Colon (tissue), 2 donors: ENCODE results near the gene PCYT2.
"Not testable (repeated sequence)": the region's sequence is repeated elsewhere in the genome, so short reads cannot be mapped to it uniquely, and the experiment has no call there.

Experiments
- FAIRE-seq: peaks from 2 replicates; lab custom pipeline; 2012; peaks lifted over from hg19 to GRCh38; lab: Jason Lieb, UNC
- donor health status: control.
- donor health status: control.

The PCYT2 gene

DNA sequence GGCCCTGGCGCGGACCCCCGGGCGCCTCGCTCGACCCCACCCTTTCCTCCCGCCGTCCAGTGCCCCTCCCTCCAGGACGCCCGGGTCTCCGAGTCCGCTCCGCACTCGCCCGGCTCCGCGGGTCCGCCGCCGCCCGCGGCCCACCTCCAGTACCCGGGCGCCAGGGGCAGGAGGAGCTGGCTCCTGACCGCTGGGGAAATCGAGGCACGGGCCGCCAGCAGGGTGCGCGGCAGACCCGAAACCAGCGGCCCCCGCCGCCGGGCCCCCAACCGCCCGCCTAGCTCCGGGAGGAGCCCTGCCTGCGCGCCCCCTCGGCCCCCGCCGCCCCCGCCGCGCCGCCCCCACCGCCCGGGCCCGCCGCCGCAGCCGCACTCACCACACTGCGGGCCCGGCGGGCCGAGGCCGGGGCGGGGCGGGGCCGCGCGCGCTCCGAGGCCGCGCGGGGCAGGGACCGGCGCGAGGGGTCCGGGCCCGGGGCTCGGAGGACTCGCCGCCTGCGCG, 16.0 kb upstream of the PCYT2 start:
- FAIRE-seq = no peak

DNA sequence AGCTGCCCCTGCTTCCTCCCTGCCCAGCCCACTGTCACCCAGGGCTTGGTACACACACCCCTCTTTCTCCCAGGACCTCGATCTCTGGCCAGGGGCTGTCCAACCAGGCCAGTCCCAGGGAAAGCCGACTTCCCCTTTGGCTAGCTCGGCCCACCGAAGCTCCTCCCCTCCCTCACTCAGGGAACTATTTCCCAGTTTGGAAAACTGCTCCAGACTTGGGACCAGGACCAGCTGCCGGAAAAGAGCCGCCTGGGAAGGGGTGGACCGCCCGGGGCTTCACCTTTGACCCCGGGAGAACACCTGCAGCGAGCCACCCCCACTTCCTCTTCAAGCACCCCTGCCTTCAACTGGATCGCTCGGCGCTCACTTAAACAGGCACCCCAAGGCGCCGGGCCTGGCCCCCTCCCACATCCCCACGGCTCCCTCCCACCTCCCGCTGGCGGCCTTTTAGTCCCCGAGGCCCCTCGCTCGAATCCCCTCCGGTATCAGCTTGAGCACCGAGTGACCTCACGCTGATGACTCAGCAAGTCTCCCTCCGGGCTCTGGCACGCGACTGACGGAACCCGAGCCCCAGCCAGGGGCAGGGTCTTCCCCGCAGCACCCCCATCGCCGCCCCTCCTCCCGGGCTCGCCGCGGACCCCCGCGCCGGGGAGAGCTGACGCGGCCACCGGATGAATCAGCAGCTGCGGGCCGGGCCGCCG, 15.4 kb upstream of the PCYT2 start:
- FAIRE-seq = no peak

DNA sequence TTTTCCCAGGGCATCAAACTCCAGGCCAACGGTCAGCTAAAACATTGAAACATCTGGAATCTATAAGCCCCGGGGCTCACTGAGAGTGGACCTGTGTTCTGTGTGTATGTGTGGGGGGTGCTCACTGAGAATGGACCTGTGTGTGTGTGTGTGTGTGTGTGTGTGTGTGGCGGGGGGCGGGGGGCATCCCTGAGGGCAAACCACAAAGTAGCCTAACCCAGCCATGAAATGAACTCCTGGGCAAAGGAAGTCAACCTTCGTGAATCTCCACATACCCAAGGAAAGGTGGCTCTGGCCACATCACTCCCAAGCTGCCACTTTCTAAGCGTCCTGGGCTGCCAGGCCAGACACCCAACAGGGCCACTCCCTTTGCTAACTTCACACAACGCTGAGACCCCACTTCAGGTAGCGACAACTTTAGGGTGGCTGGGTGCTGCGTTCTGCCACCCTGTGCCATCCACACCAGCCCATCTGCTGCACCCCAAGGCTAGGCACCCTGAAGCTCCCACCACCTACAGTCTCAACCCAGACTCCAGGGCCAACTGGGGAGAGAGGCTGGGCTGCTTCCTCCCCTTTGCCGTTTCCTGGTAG, 14.8 kb upstream of the PCYT2 start:
- no peak for FAIRE-seq

DNA sequence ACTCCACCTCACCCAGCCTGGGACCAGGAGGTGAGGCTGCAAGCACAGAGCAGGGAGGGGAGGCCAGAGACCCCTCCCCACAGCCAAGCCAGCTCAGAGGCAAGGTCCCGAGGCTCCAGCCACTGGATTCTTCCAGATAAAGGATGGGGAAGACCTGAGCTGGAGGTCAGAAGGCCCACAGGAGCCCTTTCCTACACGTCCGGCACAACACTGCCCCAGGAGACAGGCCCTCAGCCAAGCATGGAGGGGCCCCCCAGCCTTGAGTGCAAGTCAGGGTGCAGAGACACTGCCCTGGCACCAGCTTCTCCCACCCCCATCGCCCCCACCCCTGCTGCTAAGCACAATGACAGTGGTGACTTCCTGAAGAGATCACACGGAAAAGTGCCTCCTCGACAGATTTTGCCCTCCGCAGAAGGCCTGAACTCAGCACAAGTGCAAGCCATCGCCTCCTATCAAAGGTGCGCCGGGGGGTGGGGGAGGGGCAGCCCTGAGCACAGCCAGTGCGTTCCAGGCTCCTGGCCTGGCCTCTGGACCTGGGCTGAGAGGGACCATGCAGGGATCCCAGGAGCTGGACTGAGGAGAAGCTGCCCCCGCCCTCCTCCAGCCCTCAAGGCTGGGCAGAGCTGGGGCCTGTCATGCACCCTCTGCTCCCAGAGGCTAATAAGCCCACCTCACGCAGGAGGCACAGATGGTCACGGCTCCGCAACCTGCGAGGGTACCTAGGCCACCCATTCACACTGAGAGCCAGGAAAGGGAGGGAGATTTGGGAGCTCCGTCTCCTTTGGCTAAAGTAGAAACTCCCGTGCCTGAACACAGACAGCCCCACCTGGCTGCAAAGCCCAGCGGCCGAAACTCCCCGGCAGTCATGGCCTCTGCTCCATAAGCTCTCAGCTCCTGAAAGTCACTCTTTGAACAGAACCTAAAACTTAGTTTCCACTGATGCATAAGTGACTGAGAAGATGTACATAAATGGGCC, 13.6 kb upstream of the PCYT2 start:
- no peak for FAIRE-seq

DNA sequence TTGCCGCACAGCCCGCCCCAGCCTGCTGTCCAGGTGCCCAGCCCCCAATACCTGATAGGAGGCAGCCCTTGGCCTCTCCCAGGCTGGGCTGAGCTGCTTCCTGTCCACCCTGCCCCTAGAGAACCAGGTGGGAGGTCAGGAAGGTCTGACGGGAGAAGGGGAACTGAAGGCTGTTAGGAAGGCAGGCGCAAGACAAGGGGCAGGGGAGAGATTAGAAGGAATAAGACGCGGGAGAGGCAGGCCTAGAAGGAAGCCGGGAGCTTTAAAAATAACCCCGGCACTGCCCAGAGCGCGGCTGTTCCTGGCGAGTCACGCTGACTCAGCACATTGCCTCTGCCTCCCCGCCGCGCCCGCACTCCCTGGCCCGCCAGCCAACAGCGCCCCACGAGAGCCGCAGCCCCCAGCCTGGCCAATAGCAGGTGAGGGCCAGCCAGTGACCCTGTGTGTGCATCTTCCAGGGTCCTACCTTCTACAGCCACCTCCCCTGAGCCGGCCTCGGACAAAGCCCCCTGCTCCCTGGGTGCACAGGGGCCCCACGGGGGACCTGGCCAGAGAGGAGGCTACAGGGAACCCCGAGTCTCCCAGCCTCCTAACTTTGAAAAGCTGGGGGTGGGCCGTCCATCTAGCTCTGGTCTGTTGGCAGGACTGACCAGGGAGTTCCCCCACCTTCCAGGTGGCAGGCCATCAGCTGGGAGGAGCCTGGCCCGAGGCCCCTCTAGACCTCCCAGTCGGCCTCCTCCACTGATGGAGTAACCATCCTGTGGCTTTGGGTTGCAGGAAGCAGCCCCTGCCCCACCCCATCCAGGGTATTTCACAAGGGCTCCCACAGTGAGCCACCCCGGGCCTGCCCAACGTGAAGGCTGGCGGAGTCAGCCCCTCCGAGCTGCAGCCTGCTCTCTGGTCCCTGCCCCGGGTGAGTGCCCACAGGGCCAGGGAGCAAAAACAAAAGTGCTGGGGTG, 12.4 kb upstream of the PCYT2 start:
- FAIRE-seq = no peak

DNA sequence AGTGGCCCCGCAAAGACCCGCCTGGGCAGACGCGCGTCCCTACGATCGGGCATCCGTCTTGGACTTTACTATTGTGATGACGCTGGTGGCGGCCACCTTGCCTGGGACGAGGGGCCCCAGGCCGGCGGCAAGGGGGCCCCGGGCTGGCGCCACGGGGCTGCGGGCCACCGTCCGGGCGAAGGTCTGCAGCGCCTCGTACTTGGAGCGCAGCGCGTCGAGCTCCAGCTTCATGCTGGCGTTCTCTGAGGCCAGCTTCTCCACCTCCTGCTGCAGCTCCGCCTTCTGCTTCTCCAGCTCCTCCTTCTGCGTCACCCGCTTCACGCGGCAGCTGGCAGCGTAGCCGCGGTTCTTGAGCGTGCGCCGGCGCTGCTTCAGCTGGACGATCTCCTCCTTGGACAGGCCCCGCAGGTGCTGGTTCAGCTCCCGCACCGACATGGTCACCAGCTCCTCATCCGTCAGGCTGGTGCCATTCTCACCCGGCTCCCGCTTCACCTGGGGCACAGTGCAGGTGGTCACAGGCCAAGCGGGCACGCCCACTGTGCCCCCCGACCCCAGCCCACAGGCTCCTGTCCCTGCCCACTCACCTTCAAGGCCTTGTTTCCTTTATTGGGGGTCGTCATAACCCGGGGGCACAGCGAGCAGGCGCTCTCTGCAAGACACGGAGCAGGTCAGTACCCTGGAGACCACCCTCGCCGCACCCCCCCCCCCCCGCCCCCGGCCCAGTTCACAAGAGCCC, 11.5 kb upstream of the PCYT2 start:
- no peak for FAIRE-seq

DNA sequence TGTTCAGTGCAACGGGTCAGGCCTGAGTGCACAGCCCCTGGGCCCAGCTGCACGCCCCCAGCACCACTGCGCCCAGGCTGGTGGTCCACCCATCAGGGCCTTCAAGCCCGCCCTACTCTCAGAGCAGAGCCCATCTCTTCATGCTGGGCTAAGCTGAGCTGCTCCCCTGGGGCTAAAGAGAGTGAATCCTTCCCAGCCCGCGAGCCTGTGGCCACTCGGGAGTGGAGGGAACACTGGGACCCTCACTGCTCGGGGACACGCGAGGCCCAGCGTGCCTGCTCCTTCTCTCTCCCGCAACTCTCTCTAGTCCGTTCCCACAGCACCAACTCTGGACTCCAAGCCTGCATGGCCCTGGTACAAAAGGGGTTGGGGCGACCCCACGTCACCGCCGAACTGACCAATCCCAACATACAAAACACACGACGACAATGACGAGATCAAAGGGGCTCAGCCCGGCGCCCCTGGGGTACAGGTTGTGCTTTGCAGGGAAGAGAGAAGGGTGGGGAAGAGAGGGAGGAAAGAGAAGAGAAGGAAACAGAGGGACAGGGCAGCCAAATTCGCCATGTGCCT, 10.9 kb upstream of the PCYT2 start:
- FAIRE-seq = no peak

DNA sequence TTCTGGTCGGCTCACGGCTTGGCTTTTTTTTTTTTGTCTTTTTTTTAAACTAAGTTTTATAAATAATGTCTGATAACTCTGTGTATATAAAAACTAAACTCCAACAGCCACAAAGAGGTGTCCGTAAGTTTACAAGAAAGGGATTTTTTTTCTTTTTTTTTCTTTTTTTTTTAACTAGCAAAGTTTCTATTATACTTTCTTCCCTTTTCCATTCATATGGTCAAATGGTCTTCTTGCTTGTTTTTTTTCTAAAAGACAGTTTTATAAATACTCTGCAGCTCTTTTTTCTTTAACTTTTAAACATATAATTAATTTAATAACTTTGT, 10.3 kb upstream of the PCYT2 start:
- no peak for FAIRE-seq

DNA sequence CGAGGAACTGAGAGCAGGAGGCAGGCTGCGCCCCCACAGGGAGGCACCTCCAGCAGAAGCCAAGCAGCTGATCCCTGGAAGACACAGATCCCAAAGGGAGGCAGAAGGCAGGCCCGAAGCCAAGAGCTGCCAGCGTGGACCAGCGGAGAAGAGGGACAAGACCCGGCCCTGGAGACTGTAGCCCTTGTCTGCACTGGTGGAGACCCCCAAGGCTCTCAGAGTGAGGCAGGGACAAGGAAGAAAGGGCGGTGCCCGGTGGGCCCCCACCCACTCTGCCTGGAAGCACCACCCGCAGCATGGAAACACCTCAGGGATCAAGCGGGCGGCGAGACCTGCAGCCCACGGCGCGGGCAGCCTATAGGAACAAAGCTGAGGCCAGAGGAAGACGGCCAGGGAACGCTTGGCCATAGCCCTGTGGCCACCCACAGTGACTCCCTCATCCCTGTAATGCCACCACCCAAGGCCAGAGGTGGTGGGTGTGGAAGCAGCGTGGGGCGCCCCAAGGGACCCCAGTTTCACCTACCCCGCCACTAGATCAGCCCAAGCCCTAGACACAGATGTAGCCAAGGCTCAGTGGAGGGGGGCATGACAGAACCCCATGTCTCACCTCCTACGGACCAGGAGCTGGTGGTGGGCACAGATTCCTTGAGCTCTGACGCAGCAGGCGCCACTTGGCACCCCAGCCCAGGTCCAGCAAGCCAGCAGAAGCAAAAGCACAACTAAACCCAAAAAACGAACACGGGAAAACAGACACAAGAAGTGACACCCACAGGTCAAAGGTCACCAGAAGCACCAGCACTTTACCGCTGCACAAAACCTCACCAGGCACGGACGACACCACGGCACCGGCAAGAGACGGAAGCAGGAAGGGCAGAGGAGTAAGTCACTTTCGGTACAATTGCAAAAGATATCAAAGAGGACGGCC, 9.7 kb upstream of the PCYT2 start:
- no peak for FAIRE-seq

DNA sequence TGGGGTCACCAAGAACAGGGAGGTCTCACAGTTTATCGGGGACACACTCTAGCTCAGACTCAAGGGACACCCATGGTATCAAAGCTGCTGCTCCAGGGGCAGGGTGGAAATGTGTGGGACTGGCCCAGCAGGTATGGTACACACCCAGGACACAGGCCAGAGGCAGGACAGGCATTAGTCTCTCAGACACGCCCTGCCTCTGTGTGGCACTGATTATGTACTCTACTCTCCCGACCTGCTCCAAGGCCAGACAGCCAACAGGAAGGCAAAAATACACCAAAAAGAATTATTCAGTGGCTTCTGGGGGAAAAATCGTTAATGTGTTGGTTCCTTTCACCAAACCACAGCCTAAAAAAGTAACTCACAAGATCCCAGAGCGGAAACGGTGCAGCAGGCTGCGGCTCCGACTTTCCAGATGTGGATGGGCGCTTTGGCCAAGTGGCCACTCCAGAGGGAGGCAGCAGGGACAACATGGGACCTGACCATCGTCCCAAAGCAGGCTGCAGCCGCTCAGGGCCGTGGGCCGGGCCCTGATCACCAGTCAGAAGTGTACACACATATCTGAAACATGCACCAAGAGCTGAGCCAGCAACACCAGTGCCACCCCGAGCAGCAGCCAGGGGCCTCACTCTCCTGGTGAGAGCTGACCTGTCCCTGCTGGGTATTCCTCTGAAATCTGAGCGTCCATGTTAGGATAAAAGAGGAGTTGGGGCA, 7.8 kb upstream of the PCYT2 start:
- FAIRE-seq = no peak

DNA sequence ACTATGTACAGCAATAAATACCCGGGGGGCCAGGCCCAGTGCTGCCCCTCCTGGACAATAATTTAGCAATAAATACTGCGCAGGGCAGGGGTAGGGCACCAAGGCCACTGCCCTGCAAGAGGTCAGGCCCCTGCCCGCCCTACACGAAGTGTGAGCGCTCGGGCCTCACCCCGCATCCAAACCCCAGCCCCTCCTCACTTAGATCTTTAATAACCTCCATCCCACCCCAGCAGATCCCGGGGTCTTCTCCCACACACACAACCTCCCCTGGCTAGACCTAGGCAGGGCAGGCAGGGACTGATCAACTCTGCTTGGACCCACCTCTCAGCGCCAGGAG, 7.1 kb upstream of the PCYT2 start:
- FAIRE-seq = not testable (repeated sequence)

DNA sequence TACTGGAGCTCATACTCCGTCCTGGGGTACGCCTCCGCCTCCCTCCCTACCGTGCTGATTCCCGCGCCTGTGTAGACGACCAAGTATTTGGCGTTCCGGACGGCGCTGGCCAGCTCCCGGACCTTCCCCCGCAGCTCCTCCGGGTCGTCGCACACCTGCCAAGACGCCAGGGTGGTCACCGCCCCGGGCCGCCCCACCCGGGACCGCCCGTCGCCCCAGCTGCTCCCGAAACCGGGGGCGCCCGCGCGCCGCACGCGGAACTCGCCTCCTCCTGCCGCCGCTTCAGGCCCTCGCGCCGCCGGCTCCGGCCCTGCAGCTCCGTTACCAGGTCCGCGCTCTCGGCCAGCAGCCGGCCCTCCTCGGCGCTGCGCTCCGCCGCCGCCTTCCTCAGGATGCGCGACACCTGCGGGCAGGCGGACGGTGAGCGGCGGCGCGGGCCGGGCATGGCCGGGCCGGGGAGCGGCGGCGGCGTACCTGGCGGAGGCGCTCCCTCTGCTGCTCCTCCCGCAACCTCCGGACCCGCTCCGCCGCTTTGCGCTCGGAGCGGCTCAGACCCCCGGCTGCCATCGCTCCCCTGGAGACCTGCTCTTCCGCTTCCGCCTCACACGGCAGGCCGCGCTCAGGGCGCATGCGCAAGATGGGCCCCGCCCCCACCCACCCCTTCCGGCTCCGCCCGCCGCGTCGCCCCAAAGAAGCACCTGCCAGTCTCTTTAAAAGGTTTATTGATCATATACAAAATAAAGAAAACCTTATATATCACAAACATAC, 6.5 kb upstream of the PCYT2 start, which contains the start of gene SIRT7:
Gene SIRT7 (minus strand): TSS at position 612 of the 768 bp plus-strand sequence. CDS start 45 bp downstream, at position 567.
- no peak for FAIRE-seq

DNA sequence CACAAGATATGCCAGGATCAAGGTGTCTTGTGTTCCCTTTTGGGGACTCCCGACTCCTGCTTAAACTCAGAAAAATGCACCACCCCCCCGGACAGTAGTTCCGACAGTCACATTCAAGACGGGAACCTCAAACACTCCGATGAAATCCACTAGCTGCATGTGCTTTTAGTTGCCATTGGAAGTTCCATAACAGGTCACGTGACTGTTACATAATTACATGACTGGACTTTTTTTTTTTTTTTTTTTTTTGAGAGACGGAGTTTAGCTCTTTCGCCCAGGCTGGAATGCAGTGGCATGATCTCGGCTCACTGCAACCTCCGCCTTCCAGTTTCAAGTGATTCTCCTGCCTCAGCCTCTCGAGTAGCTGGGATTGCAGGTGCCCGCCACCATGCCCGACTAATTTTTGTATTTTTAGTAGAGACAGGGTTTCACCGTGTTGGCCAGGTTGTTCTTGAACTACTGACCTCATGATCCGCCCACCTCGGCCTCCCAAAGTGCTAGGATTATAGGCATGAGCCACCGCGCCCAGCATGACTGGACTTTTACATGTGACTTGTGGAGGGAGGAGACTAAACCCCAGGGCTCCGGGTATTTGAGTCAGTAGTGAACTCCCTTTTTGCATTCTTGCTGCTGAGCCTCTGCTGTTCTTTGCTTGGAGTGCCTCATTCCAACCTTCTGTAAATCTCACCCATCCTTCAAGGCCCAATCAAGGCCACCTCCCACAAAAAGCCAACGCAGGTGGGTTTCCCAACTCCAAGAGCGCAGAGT, 5.2 kb upstream of the PCYT2 start:
- FAIRE-seq = no peak

DNA sequence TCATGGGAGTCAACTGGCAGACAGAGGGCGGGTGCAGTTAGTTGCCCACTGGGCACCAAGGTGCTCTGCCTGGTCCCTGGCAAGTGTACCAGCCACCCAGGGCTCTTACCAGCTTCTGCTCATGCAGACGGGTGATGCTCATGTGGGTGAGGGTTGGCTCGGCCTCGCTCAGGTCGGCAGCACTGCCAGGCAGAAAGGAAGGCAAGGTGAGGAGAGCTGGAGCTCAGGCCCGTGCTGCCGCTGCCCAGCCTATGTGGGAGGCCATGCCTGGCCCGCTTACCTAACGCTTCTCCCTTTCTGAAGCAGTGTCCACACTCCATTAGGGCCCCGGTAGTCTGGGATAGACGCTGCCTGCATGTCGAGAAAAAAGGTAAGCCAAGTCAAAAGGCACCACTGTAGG, 4.1 kb upstream of the PCYT2 start:
- no peak for FAIRE-seq

DNA sequence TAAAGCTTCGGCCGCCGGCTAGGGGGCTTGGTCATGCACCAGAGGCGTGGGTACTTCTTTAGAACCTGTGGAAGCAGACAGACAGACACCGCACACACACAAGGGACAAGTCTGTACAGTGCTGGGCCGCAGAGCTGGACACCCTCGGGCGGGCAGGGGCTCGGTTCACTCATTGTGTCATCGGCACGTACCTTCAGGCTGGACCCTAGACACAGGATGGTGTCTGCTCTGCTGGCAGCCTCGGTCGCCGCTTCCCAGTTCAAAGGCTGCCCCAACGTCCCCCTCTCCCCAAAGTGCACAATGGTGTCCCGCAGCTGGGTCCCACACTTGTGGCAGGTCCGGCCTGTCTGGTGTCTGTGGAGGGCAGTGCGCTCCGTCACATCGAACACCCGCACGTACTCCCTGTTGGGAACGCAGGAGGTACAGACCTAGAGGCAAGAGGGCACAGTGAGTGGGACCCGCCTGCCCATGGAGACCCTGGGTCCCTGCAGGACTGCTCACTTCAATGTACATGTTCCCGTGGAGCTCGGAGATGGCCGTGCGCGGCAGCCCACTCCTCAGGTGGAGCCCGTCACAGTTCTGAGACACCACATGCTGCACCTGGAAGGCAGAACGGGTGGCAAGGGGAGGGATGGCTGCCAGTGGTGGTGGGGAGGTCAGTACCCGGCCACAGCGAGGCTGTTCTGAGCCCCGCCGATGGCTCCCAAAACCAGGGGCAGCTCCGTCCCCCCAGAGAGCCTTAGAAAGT, 3.1 kb upstream of the PCYT2 start:
- FAIRE-seq = no peak

DNA sequence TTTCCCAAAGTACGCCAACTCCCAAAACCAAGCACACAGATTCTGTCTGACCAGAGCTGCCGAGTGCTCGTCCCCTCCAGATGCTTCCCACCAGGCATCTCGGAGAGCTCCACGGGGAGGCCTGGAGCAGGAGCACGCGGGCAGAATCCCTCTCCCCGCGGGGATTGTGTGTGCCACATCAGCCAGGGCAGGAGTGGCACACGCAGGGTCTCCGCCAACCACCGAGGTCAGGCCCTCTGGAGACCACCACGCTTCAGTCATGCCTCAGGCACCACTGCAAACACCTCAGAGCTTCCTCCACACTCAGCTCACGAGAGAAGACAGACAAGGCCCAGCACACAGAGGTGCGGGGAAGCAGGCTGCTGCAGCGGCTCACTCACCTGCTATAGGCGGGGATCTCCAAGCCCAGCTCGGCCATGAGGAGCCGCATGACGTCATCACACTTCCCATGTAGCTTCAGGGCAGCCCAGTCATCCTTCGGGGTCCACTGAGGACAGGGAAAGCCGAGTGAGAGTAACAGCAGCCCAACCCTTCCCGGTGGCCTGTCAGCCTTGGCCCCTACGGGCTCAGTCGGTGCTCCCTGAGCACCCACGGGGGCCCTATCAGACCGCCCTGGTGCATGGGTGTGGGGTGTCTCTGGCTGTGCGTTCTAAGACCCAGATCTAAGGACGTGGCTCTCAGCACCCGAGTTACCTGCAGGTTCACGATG, 2.3 kb upstream of the PCYT2 start:
- FAIRE-seq = no peak
